ENCODE results near the gene TBC1D14.

TBC1D14 gene

GRCh38 chr4:6929812-6930464 lies 20.3 kb downstream of the TBC1D14 start:
- DNase-seq (ENCODE audit: low read depth) = no peak

- no peak for DNase-seq (ENCODE audit: low read depth)
Observed at GRCh38 chr4:6932475-6932874, 22.8 kb downstream of the TBC1D14 start.

- DNase-seq (ENCODE audit: low read depth) = no peak
Observed at GRCh38 chr4:6932918-6933317, 23.3 kb downstream of the TBC1D14 start.

GRCh38 chr4:6933691-6934430 lies 24.2 kb downstream of the TBC1D14 start:
- DNase-seq (ENCODE audit: low read depth) = no peak

GRCh38 chr4:6935965-6936364 lies 26.3 kb downstream of the TBC1D14 start:
- DNase-seq (ENCODE audit: low read depth) = no peak

- no peak for DNase-seq (ENCODE audit: low read depth)
Observed at GRCh38 chr4:6937201-6937600, 27.6 kb downstream of the TBC1D14 start.

GRCh38 chr4:6937754-6938153 lies 28.1 kb downstream of the TBC1D14 start:
- DNase-seq (ENCODE audit: low read depth) = no peak

- no peak for DNase-seq (ENCODE audit: low read depth)
Observed at GRCh38 chr4:6938237-6938636, 28.6 kb downstream of the TBC1D14 start.

- no peak for DNase-seq (ENCODE audit: low read depth)
Observed at GRCh38 chr4:6938647-6939271, 29.1 kb downstream of the TBC1D14 start.

GRCh38 chr4:6939761-6940743 lies 30.4 kb downstream of the TBC1D14 start:
- no peak for DNase-seq (ENCODE audit: low read depth)

- DNase-seq (ENCODE audit: low read depth) = no peak
Observed at GRCh38 chr4:6940744-6941137, 31.1 kb downstream of the TBC1D14 start.

GRCh38 chr4:6941796-6942195 lies 32.2 kb downstream of the TBC1D14 start:
- DNase-seq (ENCODE audit: low read depth) = no peak

GRCh38 chr4:6942238-6942800 lies 32.7 kb downstream of the TBC1D14 start:
- DNase-seq (ENCODE audit: low read depth) = no peak

GRCh38 chr4:6943012-6943884 lies 33.6 kb downstream of the TBC1D14 start:
- DNase-seq (ENCODE audit: low read depth) = no peak

- DNase-seq (ENCODE audit: low read depth) = no peak
Observed at GRCh38 chr4:6943885-6944225, 34.2 kb downstream of the TBC1D14 start.

- no peak for DNase-seq (ENCODE audit: low read depth)
Observed at GRCh38 chr4:6944301-6945051, 34.9 kb downstream of the TBC1D14 start.

- DNase-seq (ENCODE audit: low read depth) = no peak
Observed at GRCh38 chr4:6945052-6945409, 35.4 kb downstream of the TBC1D14 start.

GRCh38 chr4:6946497-6946896 lies 36.9 kb downstream of the TBC1D14 start:
- DNase-seq (ENCODE audit: low read depth) = no peak

- no peak for DNase-seq (ENCODE audit: low read depth)
Observed at GRCh38 chr4:6948134-6948460, 38.5 kb downstream of the TBC1D14 start.

- no peak for DNase-seq (ENCODE audit: low read depth)
Observed at GRCh38 chr4:6951880-6952381, 42.3 kb downstream of the TBC1D14 start.

All from stimulated activated CD8-positive, alpha-beta memory T cell treated with anti-CD3 and anti-CD28 coated beads, Interleukin-12 subunit alpha, Interleukin-12 subunit beta, amount 100 ng/mL, for 1 hour (primary cell).